ENCODE measurements around the gene RANBP1.

Gene RANBP1

DNA sequence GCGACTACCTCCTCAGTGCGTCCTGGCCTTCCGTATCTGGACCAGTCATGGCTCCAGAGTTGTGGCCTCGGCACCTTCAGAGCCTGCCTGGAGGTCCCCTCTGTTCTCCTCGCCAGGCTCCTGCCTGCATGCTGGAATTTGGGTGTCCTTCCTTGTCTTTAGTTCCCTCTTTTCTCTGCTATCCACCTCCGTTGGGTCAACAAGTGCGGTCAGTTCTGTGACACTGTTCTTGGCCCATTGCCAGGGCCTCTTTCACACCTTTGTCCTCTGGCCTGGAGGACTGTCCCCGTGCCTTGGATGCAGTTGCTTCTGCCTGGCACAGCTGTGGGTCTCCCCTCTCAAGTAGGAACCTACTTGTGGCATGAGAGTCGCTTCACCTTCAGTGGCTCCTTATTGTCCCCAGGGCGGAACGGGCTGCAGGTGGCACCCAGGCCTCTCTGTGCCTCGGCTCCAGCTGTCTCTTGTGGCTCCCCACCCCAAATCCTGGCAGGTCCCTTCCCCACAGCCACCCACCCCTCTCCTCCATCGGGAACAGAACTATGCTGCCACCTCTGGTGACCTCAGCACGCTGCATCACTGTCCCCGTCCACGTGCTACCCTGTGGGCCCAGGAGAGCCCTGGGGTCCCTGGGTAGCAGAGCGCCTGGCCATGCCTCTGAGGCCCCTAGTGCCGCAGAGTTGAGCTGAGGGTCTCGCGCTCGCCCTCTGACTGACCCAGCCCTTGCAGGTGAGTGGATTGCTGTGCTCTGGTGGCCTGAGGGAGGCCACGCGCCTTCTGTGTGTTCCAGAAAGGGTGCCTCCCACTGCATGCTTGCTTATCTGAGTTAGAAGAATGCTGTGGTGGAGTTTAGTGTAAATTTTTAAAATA lies 31.1 kb upstream of the RANBP1 start:
- no peak overlapping the region for H3K4me3 ChIP-seq (replicated peaks in 1 of 2; ENCODE audit: low read depth in 2 of 2, low read length in 2 of 2)
- TF ChIP-seq, protein P1, sequence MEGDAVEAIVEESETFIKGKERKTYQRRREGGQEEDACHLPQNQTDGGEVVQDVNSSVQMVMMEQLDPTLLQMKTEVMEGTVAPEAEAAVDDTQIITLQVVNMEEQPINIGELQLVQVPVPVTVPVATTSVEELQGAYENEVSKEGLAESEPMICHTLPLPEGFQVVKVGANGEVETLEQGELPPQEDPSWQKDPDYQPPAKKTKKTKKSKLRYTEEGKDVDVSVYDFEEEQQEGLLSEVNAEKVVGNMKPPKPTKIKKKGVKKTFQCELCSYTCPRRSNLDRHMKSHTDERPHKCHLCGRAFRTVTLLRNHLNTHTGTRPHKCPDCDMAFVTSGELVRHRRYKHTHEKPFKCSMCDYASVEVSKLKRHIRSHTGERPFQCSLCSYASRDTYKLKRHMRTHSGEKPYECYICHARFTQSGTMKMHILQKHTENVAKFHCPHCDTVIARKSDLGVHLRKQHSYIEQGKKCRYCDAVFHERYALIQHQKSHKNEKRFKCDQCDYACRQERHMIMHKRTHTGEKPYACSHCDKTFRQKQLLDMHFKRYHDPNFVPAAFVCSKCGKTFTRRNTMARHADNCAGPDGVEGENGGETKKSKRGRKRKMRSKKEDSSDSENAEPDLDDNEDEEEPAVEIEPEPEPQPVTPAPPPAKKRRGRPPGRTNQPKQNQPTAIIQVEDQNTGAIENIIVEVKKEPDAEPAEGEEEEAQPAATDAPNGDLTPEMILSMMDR (IDR thresholded peaks at IDR 0.05; ENCODE audit: low read depth, low read length) = peak; percentile 37
- DNase-seq (ENCODE audit: low read depth in 2 of 2) = peak; percentile 5 to 12

DNA sequence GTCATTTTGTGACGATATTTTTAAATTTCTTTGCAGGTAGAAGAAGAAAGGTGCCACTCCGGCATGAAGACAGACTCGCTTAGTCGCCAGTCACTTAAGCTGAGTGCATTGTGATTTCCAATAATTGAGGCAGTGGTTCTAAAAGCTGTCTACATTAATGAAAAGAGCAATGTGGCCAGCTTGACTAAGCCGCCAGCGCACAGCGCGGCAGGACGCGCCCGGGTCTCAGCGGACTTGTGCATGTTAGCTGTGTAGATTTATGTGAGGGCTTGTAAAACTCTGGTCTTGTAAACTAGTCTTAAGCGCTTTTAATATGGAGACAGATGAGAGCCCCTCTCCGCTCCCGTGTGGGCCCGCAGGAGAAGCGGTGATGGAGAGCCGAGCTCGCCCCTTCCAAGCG lies 30.3 kb upstream of the RANBP1 start:
- TF ChIP-seq, protein P1 (IDR thresholded peaks at IDR 0.05; ENCODE audit: low read depth, low read length) = no peak
- no peak overlapping the region for H3K4me3 ChIP-seq (replicated peaks in 1 of 2; ENCODE audit: low read depth in 2 of 2, low read length in 2 of 2)
- no peak for DNase-seq (ENCODE audit: low read depth in 2 of 2)

DNA sequence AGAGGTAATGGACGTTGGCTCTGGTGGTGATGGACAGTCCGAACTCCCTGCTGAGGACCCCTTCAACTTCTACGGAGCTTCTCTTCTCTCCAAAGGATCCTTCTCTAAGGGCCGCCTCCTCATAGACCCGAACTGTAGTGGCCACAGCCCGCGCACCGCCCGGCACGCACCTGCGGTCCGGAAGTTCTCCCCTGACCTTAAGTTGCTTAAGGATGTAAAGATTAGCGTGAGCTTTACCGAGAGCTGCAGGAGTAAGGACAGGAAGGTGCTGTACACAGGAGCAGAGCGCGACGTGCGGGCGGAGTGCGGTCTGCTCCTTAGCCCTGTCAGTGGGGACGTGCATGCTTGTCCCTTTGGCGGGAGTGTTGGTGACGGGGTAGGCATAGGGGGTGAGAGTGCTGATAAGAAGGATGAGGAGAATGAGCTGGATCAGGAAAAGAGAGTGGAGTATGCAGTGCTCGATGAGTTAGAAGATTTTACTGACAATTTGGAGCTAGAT lies 29.8 kb upstream of the RANBP1 start:
- H3K4me3 ChIP-seq (replicated peaks in 1 of 2; ENCODE audit: low read depth in 2 of 2, low read length in 2 of 2) = no peak overlapping the region
- TF ChIP-seq, protein P1 (IDR thresholded peaks at IDR 0.05; ENCODE audit: low read depth, low read length) = no peak
- no peak for DNase-seq (ENCODE audit: low read depth in 2 of 2)

DNA sequence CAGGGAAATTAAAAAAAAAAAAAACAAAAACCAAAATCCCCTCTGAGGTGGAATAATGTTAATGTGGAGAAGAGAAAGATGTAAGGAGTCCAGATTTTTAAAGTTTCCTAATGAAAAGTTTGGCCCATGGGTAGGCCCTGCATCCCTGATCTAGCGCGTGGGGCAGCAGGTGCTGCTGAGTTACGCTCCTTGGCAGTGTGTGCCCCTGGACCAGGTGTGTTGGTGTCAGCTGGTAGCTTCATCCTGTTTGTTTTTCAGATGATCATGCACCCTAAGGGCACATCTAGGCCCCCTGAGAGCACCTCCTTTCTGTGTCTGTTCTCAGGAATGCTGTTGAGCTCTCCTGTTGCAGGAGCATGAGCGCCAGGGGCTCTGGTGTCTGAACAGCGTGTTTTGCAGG lies 29.1 kb upstream of the RANBP1 start:
- no peak overlapping the region for H3K4me3 ChIP-seq (replicated peaks in 1 of 2; ENCODE audit: low read depth in 2 of 2, low read length in 2 of 2)
- TF ChIP-seq, protein P1 (IDR thresholded peaks at IDR 0.05; ENCODE audit: low read depth, low read length) = no peak
- no peak for DNase-seq (ENCODE audit: low read depth in 2 of 2)

DNA sequence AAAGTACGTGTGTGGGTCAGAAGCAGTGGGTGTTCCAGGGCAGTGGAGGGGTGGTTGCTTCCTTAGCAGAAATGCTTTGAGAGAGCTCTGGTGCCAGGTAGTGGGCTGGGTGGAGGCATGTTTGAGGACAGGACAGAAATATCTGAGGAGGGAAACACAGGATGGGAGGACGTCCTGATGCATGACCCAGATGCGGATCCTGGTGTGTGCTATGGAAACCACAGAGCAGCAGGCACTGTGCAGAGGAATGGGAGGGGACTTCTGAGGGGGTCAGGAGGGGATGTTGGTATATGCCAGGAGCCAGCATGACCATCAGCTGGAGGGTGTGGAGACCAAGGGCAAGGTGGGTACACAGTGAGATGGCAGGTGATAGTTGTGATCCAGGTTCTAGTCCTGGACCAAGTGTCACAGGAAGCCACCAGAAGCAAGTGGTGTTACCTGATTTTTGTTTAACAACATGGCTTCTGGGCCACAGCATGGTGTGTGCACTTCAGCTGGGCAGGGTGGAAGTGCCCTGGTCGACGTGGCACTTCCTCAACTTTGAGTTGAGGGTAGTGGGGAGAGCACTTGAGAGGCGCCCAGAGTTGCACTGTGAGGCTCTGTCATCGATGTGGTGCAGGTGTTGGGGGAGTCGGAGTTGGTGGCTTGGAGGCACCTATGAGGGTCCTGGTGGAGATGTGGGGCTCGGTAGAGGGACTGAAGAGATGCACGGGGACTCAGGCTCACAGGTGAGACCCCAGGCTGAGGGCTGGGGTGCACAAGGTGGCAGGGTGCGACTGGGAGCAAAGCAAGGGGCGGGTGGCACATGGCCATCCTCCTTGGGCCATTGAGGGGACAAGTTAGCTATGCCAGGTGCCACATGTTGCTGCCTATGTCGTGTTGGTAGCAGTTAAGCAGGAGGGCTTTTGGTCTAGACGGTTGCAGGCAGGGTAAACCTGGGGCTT lies 28.3 kb upstream of the RANBP1 start:
- no peak for DNase-seq (ENCODE audit: low read depth in 2 of 2)
- H3K4me3 ChIP-seq (replicated peaks in 1 of 2; ENCODE audit: low read depth in 2 of 2, low read length in 2 of 2) = no peak overlapping the region
- TF ChIP-seq, protein P1 (IDR thresholded peaks at IDR 0.05; ENCODE audit: low read depth, low read length) = no peak

DNA sequence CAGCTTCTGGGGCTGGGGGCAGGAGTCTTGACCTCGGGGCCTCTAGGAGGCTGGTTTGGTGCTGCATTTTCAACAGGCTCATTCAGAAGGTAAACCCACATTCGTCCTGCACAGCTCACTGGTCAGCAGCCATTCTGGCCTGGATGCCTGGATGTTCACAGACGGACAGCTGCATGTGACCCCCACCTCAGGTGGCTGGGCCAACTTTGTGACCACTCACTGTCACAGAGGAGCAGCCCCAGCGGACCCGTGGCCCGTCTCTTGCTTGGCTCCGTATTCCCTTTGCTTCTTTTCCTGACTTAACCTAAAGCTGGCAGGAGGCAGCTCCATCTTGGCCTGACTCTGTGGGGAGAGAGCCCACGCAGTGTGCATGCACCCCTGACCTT lies 27.6 kb upstream of the RANBP1 start:
- H3K4me3 ChIP-seq (replicated peaks in 1 of 2; ENCODE audit: low read depth in 2 of 2, low read length in 2 of 2) = no peak overlapping the region
- TF ChIP-seq, protein P1 (IDR thresholded peaks at IDR 0.05; ENCODE audit: low read depth, low read length) = no peak
- no peak for DNase-seq (ENCODE audit: low read depth in 2 of 2)
